SJSA1 (cell line): ENCODE results near the gene HYCC1. TPM values are rescaled to one million over a fixed set of nuclear protein-coding genes. Genes with fewer than 3 reads are reported as not detected.
A peak's percentile ranks its signal among the peaks of the same experiment; 100 is the strongest.
"Not testable (repeated sequence)": the region's sequence is repeated elsewhere in the genome, so short reads cannot be mapped to it uniquely, and the experiment has no call there.

ENCODE experiments used
- DNase-seq, 2 experiments: peaks; one replicate each; pipeline ENCODE4 v3.0.0-alpha.2; 2015 to 2020; ENCODE audit warnings: low spot score in 2 of 2, low read depth in 1 of 2
- H3K27ac ChIP-seq: fragments of 250-450 bp; sonication (Bioruptor Pico); 2 replicates; pipeline ENCODE4 v1.5.1; 2020; ENCODE audit warnings: mild to moderate bottlenecking, moderate library complexity
- H3K27me3 ChIP-seq: fragments of 250-450 bp; sonication (Bioruptor Pico); replicated peaks from 2 replicates; pipeline ENCODE4 v1.5.1; 2020; ENCODE audit warnings: mild to moderate bottlenecking, moderate library complexity
- H3K36me3 ChIP-seq: fragments of 250-450 bp; sonication (Bioruptor Pico); 2 replicates; pipeline ENCODE4 v1.5.1; 2020; ENCODE audit warnings: mild to moderate bottlenecking
- H3K4me1 ChIP-seq: fragments of 250-450 bp; sonication (Bioruptor Pico); replicated peaks from 2 replicates; pipeline ENCODE4 v1.6.1; 2021; ENCODE audit warnings: mild to moderate bottlenecking
- H3K4me3 ChIP-seq: fragments of 250-450 bp; sonication (Bioruptor Pico); 2 replicates; pipeline ENCODE4 v1.5.1; 2020; ENCODE audit warnings: mild to moderate bottlenecking
- H3K9me3 ChIP-seq: fragments of 250-450 bp; sonication (Bioruptor Pico); replicated peaks from 2 replicates; pipeline ENCODE4 v1.5.1; 2020; ENCODE audit warnings: mild to moderate bottlenecking
- total RNA-seq: library from RNA; depleted of rRNA; stranded (reverse); fragments of >200 nt; shearing (Covaris generic); gene quantifications from 2 replicates; pipeline ENCODE4 v1.2.3, GENCODE V29; 2014; rRNA removed

The HYCC1 gene
- total RNA-seq, result 70.4 and 150 TPM in 2 replicates

- no peaks in the 10 kb centered on the region for H3K27me3 ChIP-seq
- peaks cover 16% of the 10 kb centered on the region for H3K4me1 ChIP-seq
- no peak within 1 kb of the TSS; the same call in 1 of the 2 replicates for H3K27ac ChIP-seq
- H3K9me3 ChIP-seq, result no peaks in the 10 kb centered on the region
- peaks cover 12% of the 10 kb centered on the region for H3K36me3 ChIP-seq
- peak; percentile 99 for DNase-seq
- H3K4me3 ChIP-seq, result peak within 1 kb of the TSS; percentile 76
Measured at GRCh38 chr7:23013715-23014649, at the start of gene HYCC1. TSS of gene HYCC1 (minus strand) at chr7:23014130. CDS start at chr7:22991111, 23,019 bp downstream.

GRCh38 chr7:23062452-23062851, 48.5 kb upstream of the HYCC1 start:
- Histone ChIP-seq H3K9me3 (no peaks in the 10 kb centered on the region), H3K27me3 (no peaks in the 10 kb centered on the region), H3K36me3 (no peaks in the 10 kb centered on the region), H3K27ac (no peak overlapping the region), H3K4me1 (no peaks in the 10 kb centered on the region), H3K4me3 (no peak overlapping the region)
- no peak for DNase-seq

GRCh38 chr7:23061327-23061726, 47.4 kb upstream of the HYCC1 start:
- no peak for DNase-seq
- Histone ChIP-seq H3K27ac (no peak overlapping the region), H3K4me1 (no peaks in the 10 kb centered on the region), H3K4me3 (no peak overlapping the region), H3K36me3 (no peaks in the 10 kb centered on the region), H3K9me3 (no peaks in the 10 kb centered on the region), H3K27me3 (no peaks in the 10 kb centered on the region)

- Histone ChIP-seq H3K27me3 (no peaks in the 10 kb centered on the region), H3K4me1 (no peaks in the 10 kb centered on the region), H3K36me3 (no peaks in the 10 kb centered on the region), H3K9me3 (no peaks in the 10 kb centered on the region), H3K4me3 (no peak overlapping the region), H3K27ac (no peak overlapping the region)
- DNase-seq, result no peak
Measured at GRCh38 chr7:23058408-23059096, 44.6 kb upstream of the HYCC1 start.

- Histone ChIP-seq H3K36me3 (no peaks in the 10 kb centered on the region), H3K4me3 (no peak overlapping the region)
Measured at GRCh38 chr7:23055582-23056178, 41.8 kb upstream of the HYCC1 start.

GRCh38 chr7:23051124-23051485, 37.2 kb upstream of the HYCC1 start:
- H3K4me3 ChIP-seq, H3K27me3 ChIP-seq, H3K27ac ChIP-seq, H3K4me1 ChIP-seq, H3K36me3 ChIP-seq, DNase-seq, H3K9me3 ChIP-seq: not testable (repeated sequence)

More at GRCh38 chr7:23055582-23056178, 41.8 kb upstream of the HYCC1 start:
- Histone ChIP-seq H3K27ac (no peak overlapping the region), H3K27me3 (no peaks in the 10 kb centered on the region), H3K4me1 (peaks cover 2% of the 10 kb centered on the region), H3K9me3 (no peaks in the 10 kb centered on the region)
- peak; percentile 43 to 51 for DNase-seq

- not testable (repeated sequence) for H3K9me3 ChIP-seq, H3K4me1 ChIP-seq, H3K27ac ChIP-seq, DNase-seq, H3K4me3 ChIP-seq, H3K36me3 ChIP-seq, H3K27me3 ChIP-seq
Measured at GRCh38 chr7:23046336-23046735, 32.4 kb upstream of the HYCC1 start.

GRCh38 chr7:23045086-23045485, 31.2 kb upstream of the HYCC1 start:
- H3K4me3 ChIP-seq, H3K9me3 ChIP-seq, H3K27me3 ChIP-seq, H3K4me1 ChIP-seq, H3K36me3 ChIP-seq, H3K27ac ChIP-seq, DNase-seq: not testable (repeated sequence)

GRCh38 chr7:23044581-23044980, 30.7 kb upstream of the HYCC1 start:
- no peaks in the 10 kb centered on the region for H3K4me1 ChIP-seq
- no peaks in the 10 kb centered on the region for H3K9me3 ChIP-seq
- H3K36me3 ChIP-seq, result no peaks in the 10 kb centered on the region

GRCh38 chr7:23043441-23043840, 29.5 kb upstream of the HYCC1 start:
- no peak for DNase-seq
- Histone ChIP-seq H3K4me1 (no peaks in the 10 kb centered on the region), H3K9me3 (no peaks in the 10 kb centered on the region), H3K4me3 (no peak overlapping the region), H3K27ac (no peak overlapping the region), H3K36me3 (no peaks in the 10 kb centered on the region), H3K27me3 (no peaks in the 10 kb centered on the region)

More at GRCh38 chr7:23044581-23044980, 30.7 kb upstream of the HYCC1 start:
- DNase-seq, result no peak
- no peak overlapping the region for H3K4me3 ChIP-seq
- no peaks in the 10 kb centered on the region for H3K27me3 ChIP-seq
- H3K27ac ChIP-seq, result no peak overlapping the region

- not testable (repeated sequence) for H3K27ac ChIP-seq, DNase-seq, H3K4me3 ChIP-seq, H3K9me3 ChIP-seq, H3K36me3 ChIP-seq, H3K27me3 ChIP-seq, H3K4me1 ChIP-seq
Measured at GRCh38 chr7:23039674-23040073, 25.7 kb upstream of the HYCC1 start.

- H3K27me3 ChIP-seq, result not testable (repeated sequence)
Measured at GRCh38 chr7:23035542-23036371, 21.8 kb upstream of the HYCC1 start.

GRCh38 chr7:23027261-23027660, 13.3 kb upstream of the HYCC1 start:
- Histone ChIP-seq H3K27ac (no peak overlapping the region), H3K4me1 (peaks cover 5% of the 10 kb centered on the region), H3K9me3 (no peaks in the 10 kb centered on the region), H3K27me3 (no peaks in the 10 kb centered on the region), H3K36me3 (no peaks in the 10 kb centered on the region), H3K4me3 (no peak overlapping the region)
- no peak for DNase-seq

More at GRCh38 chr7:23035542-23036371, 21.8 kb upstream of the HYCC1 start:
- H3K36me3 ChIP-seq, H3K9me3 ChIP-seq, H3K4me1 ChIP-seq, DNase-seq, H3K27ac ChIP-seq, H3K4me3 ChIP-seq: not testable (repeated sequence)
